ENCODE results near the gene HACD2. TPM values are rescaled to one million over a fixed set of nuclear protein-coding genes. Genes with fewer than 3 reads are reported as not detected.
"Not testable (repeated sequence)": the region's sequence is repeated elsewhere in the genome, so short reads cannot be mapped to it uniquely, and the experiment has no call there.

Gene HACD2
- total RNA-seq, 2 experiments from 2014 or later = 17.8 to 24.9 TPM

DNA sequence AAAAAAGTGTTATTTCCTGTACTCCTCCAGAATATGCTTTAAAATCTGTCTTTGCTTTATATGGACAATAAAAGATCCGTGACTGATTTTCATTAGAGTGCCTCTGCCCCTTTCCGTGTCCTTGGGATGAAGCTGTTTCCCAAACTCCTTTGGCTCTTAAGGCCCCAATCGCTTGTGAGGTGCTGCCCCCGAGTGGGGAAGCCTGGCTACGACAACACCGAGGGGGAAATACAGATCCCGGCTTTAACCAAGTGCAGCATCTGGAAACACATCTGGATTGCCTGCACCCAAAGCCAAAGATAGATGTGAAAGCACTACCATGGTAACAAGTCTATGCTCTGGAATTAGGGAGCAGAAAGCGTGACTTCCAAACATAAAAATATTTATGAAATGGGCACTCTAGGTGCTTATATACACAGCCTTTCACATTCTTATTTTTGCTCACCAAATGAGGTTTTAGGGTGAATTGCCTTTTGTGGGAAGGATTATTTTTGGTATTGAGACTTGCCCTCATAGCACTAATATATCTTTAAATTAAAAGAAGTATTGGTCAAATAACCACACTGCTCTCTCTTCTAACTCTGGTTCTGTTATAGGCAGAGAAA lies 95.4 kb downstream of the HACD2 start:
- no peaks in the 10 kb centered on the region for H3K27me3 Mint-ChIP-seq
- H3K27ac Mint-ChIP-seq = no peak overlapping the region
- CTCF ChIA-PET = interaction anchor here (0.7 to 1.5 kb wide), 8 partner anchors 9 to 163 kb away, joined by 3 to 5 read pairs (median 4); partner anchors contain the start of gene ADCY5
- no peaks in the 10 kb centered on the region for H3K9me3 Mint-ChIP-seq (ENCODE audit: low read depth)
- H3K4me1 Mint-ChIP-seq = peaks cover 3% of the 10 kb centered on the region
- H3K36me3 Mint-ChIP-seq = peaks cover 2% of the 10 kb centered on the region
- peak; percentile 63 for ATAC-seq
- H3K4me3 Mint-ChIP-seq = no peak overlapping the region
- peak; percentile 59 for DNase-seq

- Mint-ChIP-seq H3K4me1 (peaks cover 3% of the 10 kb centered on the region), H3K4me3 (no peak overlapping the region), H3K9me3 (ENCODE audit: low read depth) (no peaks in the 10 kb centered on the region), H3K36me3 (peaks cover 2% of the 10 kb centered on the region), H3K27me3 (no peaks in the 10 kb centered on the region), H3K27ac (no peak overlapping the region)
- ATAC-seq (no peak), DNase-seq (no peak)
- CTCF ChIA-PET = interaction anchor here (0.7 to 1.5 kb wide), 8 partner anchors 10 to 162 kb away, joined by 3 to 5 read pairs (median 4); partner anchors contain the start of gene ADCY5
These were observed 96.1 kb downstream of the HACD2 start for GRCh38 chr3:123488645-123489347.

GRCh38 chr3:123487063-123487462 lies 97.8 kb downstream of the HACD2 start:
- H3K4me1 Mint-ChIP-seq; H3K27me3 Mint-ChIP-seq; H3K36me3 Mint-ChIP-seq; CTCF ChIA-PET; H3K9me3 Mint-ChIP-seq (ENCODE audit: low read depth); ATAC-seq; H3K27ac Mint-ChIP-seq; H3K4me3 Mint-ChIP-seq; DNase-seq: not testable (repeated sequence)

DNA sequence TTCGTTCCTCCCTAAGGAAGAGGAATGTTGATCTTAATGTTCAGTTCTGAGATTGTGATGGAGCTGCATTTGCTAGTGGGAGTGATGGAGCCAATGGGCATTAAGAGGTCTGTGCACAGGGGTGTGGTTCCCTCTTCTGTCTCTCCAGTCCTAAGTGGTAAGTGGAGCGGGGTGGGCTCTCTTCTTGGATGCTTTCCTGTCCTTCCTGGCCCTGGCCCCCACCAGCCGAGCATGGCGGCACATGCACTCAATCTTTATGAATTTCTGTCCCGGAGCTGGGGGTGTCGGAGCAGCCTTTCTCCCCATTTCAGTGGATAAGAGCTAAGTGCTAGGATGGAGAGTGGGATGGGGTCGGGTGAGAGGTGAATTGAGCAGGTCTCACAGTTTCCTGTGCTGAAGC lies 98.4 kb downstream of the HACD2 start:
- no peaks in the 10 kb centered on the region for H3K27me3 Mint-ChIP-seq
- CTCF ChIA-PET = no interaction called here
- DNase-seq (no peak), ATAC-seq (no peak)
- no peaks in the 10 kb centered on the region for H3K36me3 Mint-ChIP-seq
- no peak overlapping the region for H3K27ac Mint-ChIP-seq
- no peak overlapping the region for H3K4me3 Mint-ChIP-seq
- no peaks in the 10 kb centered on the region for H3K9me3 Mint-ChIP-seq (ENCODE audit: low read depth)
- H3K4me1 Mint-ChIP-seq = no peaks in the 10 kb centered on the region

- DNase-seq (no peak), ATAC-seq (no peak)
- CTCF ChIA-PET = interaction anchor here (1.1 kb wide), 1 partner anchor 10 kb away, joined by 4 read pairs; no protein-coding TSS in a partner anchor
- H3K27ac Mint-ChIP-seq = no peak overlapping the region
- no peaks in the 10 kb centered on the region for H3K36me3 Mint-ChIP-seq
- no peaks in the 10 kb centered on the region for H3K9me3 Mint-ChIP-seq (ENCODE audit: low read depth)
- H3K4me3 Mint-ChIP-seq = no peak overlapping the region
- no peaks in the 10 kb centered on the region for H3K27me3 Mint-ChIP-seq
- H3K4me1 Mint-ChIP-seq = no peaks in the 10 kb centered on the region
These were observed 99.3 kb downstream of the HACD2 start for GRCh38 chr3:123485551-123485950.

DNA sequence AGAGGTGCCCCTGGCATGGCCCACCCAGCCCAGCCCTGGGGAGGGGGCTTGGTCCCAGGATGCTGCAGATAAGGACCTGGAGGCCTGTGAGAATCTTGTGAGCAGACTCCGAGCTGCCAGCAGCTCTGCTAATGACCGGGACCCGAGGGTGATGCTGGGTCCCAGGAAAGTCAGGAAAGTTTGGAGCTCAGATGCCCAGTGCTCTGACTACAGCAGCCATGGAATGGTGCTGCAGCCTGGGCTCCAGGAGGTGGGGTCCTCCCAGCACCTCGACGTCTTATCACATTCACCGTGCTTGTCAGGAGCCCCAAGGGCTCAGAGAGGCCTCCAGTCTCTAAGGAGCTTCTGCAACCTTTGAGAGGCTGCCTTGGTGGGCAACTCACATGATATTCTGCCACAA lies 101.7 kb downstream of the HACD2 start:
- H3K27me3 Mint-ChIP-seq = peaks cover 7% of the 10 kb centered on the region
- H3K27ac Mint-ChIP-seq = no peak overlapping the region
- no peaks in the 10 kb centered on the region for H3K9me3 Mint-ChIP-seq (ENCODE audit: low read depth)
- H3K36me3 Mint-ChIP-seq = no peaks in the 10 kb centered on the region
- no peak for DNase-seq
- no peak for ATAC-seq
- H3K4me3 Mint-ChIP-seq = no peak overlapping the region
- CTCF ChIA-PET = no interaction called here
- H3K4me1 Mint-ChIP-seq = no peaks in the 10 kb centered on the region

DNA sequence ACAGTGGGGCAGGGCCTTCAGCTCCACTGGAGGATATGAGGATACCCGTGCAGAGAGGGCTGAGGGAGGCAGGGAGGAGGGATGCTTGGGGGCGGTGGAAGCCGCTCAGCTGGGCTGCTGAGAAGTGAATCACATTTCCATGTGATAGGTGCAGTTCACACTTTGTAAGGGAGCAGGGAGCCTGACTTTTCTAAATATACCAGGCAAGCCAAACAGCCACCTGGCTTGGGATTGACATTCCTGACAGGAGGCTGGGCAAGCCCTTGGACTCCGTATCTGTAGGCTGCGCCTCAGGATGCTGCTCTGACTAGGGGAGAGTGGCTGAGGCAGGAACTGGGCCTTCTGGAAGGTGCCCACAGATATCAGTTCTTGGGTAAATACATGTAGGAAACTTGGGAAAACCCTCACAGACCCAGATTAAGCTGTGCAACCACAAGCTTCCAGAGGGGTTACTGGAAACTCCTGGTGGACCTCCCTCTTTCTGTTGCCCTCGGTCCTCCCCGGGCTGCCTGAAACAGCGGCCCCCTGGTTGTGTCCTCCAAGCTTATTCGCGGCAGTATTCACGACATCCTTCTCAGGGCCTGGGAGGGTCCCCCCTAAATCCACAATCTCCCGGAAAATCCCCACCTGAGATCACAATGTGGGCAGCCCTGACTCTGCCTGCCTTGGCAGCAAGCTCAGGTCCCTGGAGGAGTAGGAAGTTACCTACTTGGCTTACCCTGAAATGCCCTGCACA lies 103.0 kb downstream of the HACD2 start:
- CTCF ChIA-PET = no interaction called here

GRCh38 chr3:123481071-123481470 lies 103.8 kb downstream of the HACD2 start:
- CTCF ChIA-PET = no interaction called here
- Mint-ChIP-seq H3K4me1 (no peaks in the 10 kb centered on the region), H3K27ac (no peak overlapping the region), H3K36me3 (no peaks in the 10 kb centered on the region), H3K27me3 (peaks cover 15% of the 10 kb centered on the region), H3K9me3 (ENCODE audit: low read depth) (no peaks in the 10 kb centered on the region), H3K4me3 (no peak overlapping the region)
- DNase-seq (no peak), ATAC-seq (no peak)

More for the DNA sequence above, 103.0 kb downstream of the HACD2 start:
- H3K4me1 Mint-ChIP-seq = no peaks in the 10 kb centered on the region
- no peak overlapping the region for H3K27ac Mint-ChIP-seq
- H3K36me3 Mint-ChIP-seq = no peaks in the 10 kb centered on the region
- H3K27me3 Mint-ChIP-seq = peaks cover 14% of the 10 kb centered on the region
- no peaks in the 10 kb centered on the region for H3K9me3 Mint-ChIP-seq (ENCODE audit: low read depth)
- no peak for ATAC-seq
- DNase-seq = no peak
- no peak overlapping the region for H3K4me3 Mint-ChIP-seq

DNA sequence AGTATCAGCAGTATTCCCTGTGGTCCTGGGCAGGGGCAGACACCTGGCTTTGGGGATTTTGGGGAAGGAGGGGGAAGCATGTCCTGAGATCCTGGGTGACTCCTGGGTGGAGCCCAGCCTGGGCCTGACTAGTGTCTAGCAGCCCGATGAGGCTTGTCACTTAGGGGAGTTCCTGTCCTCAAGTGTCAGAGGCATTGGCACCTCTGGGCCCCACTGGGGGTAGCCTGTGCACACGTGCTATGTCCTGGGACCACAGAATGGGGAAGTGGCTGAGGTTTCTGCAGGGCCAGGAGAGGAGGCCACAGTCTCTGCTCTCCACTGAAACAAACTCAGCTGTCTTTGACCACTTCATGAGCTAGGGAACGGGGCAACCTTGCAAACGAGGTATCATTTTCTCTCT lies 104.4 kb downstream of the HACD2 start:
- no peak for ATAC-seq
- CTCF ChIA-PET = no interaction called here
- Mint-ChIP-seq H3K27me3 (peaks cover 19% of the 10 kb centered on the region), H3K9me3 (ENCODE audit: low read depth) (no peaks in the 10 kb centered on the region), H3K4me3 (no peak overlapping the region), H3K4me1 (no peaks in the 10 kb centered on the region), H3K36me3 (no peaks in the 10 kb centered on the region), H3K27ac (no peak overlapping the region)
- no peak for DNase-seq

- no peak overlapping the region for H3K4me3 Mint-ChIP-seq
- no peaks in the 10 kb centered on the region for H3K4me1 Mint-ChIP-seq
- CTCF ChIA-PET = no interaction called here
- H3K27ac Mint-ChIP-seq = no peak overlapping the region
- no peak for ATAC-seq
- no peak for DNase-seq
- H3K9me3 Mint-ChIP-seq (ENCODE audit: low read depth) = no peaks in the 10 kb centered on the region
- peaks cover 19% of the 10 kb centered on the region for H3K27me3 Mint-ChIP-seq
- H3K36me3 Mint-ChIP-seq = no peaks in the 10 kb centered on the region
These were observed 105.0 kb downstream of the HACD2 start for GRCh38 chr3:123479891-123480290.

- Mint-ChIP-seq H3K27me3 (peaks cover 19% of the 10 kb centered on the region), H3K9me3 (ENCODE audit: low read depth) (no peaks in the 10 kb centered on the region), H3K4me3 (no peak overlapping the region), H3K36me3 (no peaks in the 10 kb centered on the region), H3K4me1 (no peaks in the 10 kb centered on the region), H3K27ac (no peak overlapping the region)
- CTCF ChIA-PET = no interaction called here
- DNase-seq (no peak), ATAC-seq (no peak)
These were observed 106.5 kb downstream of the HACD2 start for GRCh38 chr3:123478314-123478713.

GRCh38 chr3:123476967-123477750 lies 107.7 kb downstream of the HACD2 start:
- Mint-ChIP-seq H3K9me3 (ENCODE audit: low read depth) (no peaks in the 10 kb centered on the region), H3K4me1 (no peaks in the 10 kb centered on the region), H3K27me3 (peaks cover 19% of the 10 kb centered on the region), H3K4me3 (no peak overlapping the region), H3K36me3 (no peaks in the 10 kb centered on the region), H3K27ac (no peak overlapping the region)
- CTCF ChIA-PET = no interaction called here
- ATAC-seq (no peak), DNase-seq (no peak)

- H3K36me3 Mint-ChIP-seq = no peaks in the 10 kb centered on the region
- CTCF ChIA-PET = interaction anchor here (0.9 to 1.8 kb wide), 2 partner anchors 9 to 13 kb away, joined by 3 to 4 read pairs; no protein-coding TSS in a partner anchor
- H3K4me1 Mint-ChIP-seq = no peaks in the 10 kb centered on the region
- H3K9me3 Mint-ChIP-seq (ENCODE audit: low read depth) = no peaks in the 10 kb centered on the region
- DNase-seq = no peak
- no peak for ATAC-seq
- no peak overlapping the region for H3K4me3 Mint-ChIP-seq
- no peak overlapping the region for H3K27ac Mint-ChIP-seq
- peaks cover 19% of the 10 kb centered on the region for H3K27me3 Mint-ChIP-seq
These were observed 109.1 kb downstream of the HACD2 start for GRCh38 chr3:123475786-123476185.
